ENCODE results near the gene HSPA1L.
A peak's percentile ranks its signal among the peaks of the same experiment; 100 is the strongest.

The HSPA1L gene

DNA sequence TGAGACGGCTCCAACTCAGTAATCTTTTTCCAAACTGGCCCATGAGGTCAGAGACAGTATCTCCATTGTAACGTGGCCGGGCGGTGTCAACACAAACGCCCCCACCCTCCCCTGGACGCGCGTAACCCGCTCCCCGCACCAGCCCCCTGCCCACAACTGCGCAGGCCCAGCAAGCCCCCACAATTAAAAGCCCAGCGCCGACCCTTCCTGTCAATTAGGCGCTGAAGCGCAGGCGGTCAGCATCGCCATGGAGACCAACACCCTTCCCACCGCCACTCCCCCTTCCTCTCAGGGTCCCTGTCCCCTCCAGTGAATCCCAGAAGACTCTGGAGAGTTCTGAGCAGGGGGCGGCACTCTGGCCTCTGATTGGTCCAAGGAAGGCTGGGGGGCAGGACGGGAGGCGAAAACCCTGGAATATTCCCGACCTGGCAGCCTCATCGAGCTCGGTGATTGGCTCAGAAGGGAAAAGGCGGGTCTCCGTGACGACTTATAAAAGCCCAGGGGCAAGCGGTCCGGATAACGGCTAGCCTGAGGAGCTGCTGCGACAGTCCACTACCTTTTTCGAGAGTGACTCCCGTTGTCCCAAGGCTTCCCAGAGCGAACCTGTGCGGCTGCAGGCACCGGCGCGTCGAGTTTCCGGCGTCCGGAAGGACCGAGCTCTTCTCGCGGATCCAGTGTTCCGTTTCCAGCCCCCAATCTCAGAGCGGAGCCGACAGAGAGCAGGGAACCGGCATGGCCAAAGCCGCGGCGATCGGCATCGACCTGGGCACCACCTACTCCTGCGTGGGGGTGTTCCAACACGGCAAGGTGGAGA, at the start of gene HSPA1L, which contains the start of gene HSPA1A:
HSPA1L (minus strand) TSS at position 259 of the 814 bp plus-strand sequence. CDS start 3,311 bp downstream, outside the sequence.
HSPA1A (plus strand) TSS at position 519 of the 814 bp plus-strand sequence; CDS start at position 733, 214 bp downstream.
- H3K27ac ChIP-seq, result peak within 1 kb of the TSS; percentile 98
- no peak for TF ChIP-seq ZFX (IDR thresholded peaks at IDR 0.05; ENCODE audit: borderline replicate concordance)
- TF ChIP-seq, protein P1, sequence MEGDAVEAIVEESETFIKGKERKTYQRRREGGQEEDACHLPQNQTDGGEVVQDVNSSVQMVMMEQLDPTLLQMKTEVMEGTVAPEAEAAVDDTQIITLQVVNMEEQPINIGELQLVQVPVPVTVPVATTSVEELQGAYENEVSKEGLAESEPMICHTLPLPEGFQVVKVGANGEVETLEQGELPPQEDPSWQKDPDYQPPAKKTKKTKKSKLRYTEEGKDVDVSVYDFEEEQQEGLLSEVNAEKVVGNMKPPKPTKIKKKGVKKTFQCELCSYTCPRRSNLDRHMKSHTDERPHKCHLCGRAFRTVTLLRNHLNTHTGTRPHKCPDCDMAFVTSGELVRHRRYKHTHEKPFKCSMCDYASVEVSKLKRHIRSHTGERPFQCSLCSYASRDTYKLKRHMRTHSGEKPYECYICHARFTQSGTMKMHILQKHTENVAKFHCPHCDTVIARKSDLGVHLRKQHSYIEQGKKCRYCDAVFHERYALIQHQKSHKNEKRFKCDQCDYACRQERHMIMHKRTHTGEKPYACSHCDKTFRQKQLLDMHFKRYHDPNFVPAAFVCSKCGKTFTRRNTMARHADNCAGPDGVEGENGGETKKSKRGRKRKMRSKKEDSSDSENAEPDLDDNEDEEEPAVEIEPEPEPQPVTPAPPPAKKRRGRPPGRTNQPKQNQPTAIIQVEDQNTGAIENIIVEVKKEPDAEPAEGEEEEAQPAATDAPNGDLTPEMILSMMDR (IDR thresholded peaks at IDR 0.05), result no peak

DNA sequence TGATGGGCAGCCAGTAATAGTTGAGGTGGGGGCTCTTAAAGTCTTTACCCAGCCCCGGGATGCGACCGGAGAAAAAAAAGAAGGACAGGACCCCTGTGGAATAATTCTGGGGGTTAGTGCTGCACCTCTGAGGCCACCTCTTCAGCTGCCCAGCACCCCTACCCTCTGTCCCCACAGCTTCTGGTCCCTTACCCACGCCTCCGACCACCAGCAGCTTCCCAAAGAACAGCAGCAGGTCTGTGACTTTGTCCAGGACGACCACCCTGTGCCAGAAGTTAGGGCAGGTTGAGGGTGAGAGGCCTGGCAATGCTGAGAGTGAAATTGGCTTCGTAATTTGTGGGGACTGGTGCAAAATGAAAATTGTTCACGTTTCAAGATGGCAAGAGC, 49.7 kb upstream of the HSPA1L start:
- H3K27ac ChIP-seq, result peak overlapping the region; percentile 90
- TF ChIP-seq, protein P1 (IDR thresholded peaks at IDR 0.05), result no peak
- TF ChIP-seq ZFX (IDR thresholded peaks at IDR 0.05; ENCODE audit: borderline replicate concordance), result no peak

DNA sequence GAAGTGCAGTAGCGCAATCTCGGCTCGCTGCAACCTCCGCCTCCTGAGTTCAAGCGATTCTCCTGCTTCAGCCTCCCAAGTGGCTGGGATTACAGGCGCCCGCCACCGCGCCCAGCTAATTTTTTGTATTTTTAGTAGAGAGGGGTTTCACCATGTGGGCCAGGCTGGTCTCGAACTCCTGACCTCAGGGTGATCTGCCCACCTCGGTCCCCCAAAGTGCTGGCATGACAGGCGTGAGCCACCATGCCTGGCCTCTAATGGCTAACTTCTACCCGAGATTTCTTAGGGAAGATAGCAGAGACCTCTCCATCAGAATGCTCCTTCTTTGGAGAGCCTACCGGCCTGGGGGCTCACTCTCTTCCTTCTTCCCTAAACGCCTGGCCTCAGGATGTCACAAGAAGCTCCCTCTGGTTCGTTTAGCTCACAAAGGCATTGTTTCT, 49.1 kb upstream of the HSPA1L start:
- TF ChIP-seq, protein P1 (IDR thresholded peaks at IDR 0.05), result peak; percentile 19; the same call in 1 of the 2 replicates
- peak overlapping the region; percentile 90 for H3K27ac ChIP-seq

- no peak for TF ChIP-seq ZFX (IDR thresholded peaks at IDR 0.05; ENCODE audit: borderline replicate concordance)
- TF ChIP-seq, protein P1 (IDR thresholded peaks at IDR 0.05), result no peak
- peak within 1 kb of the TSS; percentile 90 for H3K27ac ChIP-seq
Measured at GRCh38 chr6:31862344-31863235, 47.5 kb upstream of the HSPA1L start, which contains the start of gene NEU1. Gene NEU1 (minus strand): TSS chr6:31862821. CDS start chr6:31862776, 45 bp downstream.

GRCh38 chr6:31861919-31862343, 46.8 kb upstream of the HSPA1L start:
- peak overlapping the region; percentile 90 for H3K27ac ChIP-seq
- no peak for TF ChIP-seq ZFX (IDR thresholded peaks at IDR 0.05; ENCODE audit: borderline replicate concordance)
- TF ChIP-seq, protein P1 (IDR thresholded peaks at IDR 0.05), result no peak

DNA sequence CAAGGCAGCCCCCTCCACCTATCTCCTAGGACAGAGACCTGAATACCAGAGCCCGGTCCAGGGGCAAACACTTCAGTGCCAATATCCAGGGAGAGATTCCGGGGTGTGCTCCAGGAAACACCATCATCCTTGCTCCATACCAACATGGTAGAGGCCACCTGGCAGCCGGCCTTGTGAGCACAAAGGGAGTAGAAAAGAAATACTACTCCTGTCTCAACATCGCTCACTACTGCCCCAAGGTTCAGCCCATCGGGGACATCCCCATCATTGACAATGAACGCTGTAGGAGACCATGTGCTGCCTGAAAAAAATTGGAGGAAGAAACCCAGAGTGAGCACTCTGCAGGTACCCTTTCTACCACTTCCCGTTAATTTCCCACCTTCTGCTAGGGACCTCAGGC, 46.1 kb upstream of the HSPA1L start:
- no peak overlapping the region for H3K27ac ChIP-seq

More for the DNA sequence above, 46.1 kb upstream of the HSPA1L start:
- TF ChIP-seq, protein P1 (IDR thresholded peaks at IDR 0.05), result no peak
- no peak for TF ChIP-seq ZFX (IDR thresholded peaks at IDR 0.05; ENCODE audit: borderline replicate concordance)

Measured in 22Rv1 (cell line).